Suprapubic skin (tissue), 4 donors: ENCODE measurements around the gene PDE4D. TPM values are rescaled to one million over a fixed set of nuclear protein-coding genes. Genes with fewer than 3 reads are reported as not detected.

Source experiments
- DNase-seq, 2 donors: peaks; one replicate each; pipeline ENCODE4 v3.0.0-alpha.2; 2019; ENCODE audit warnings: low spot score in 2 of 2
- H3K27ac ChIP-seq: fragments of 200-600 bp; sonication (generic); one replicate; pipeline ENCODE4 v1.5.1; 2019
- H3K27me3 ChIP-seq: fragments of 200-600 bp; sonication (generic); one replicate; pipeline ENCODE4 v1.5.1; 2019
- H3K36me3 ChIP-seq: fragments of 200-600 bp; sonication (generic); one replicate; pipeline ENCODE4 v1.5.1; 2019
- H3K4me1 ChIP-seq: fragments of 200-600 bp; sonication (generic); one replicate; pipeline ENCODE4 v1.5.1; 2019
- H3K4me3 ChIP-seq: fragments of 200-600 bp; sonication (generic); one replicate; pipeline ENCODE4 v1.5.1; 2019; ENCODE audit warnings: mild to moderate bottlenecking
- H3K9me3 ChIP-seq: fragments of 200-600 bp; sonication (generic); one replicate; pipeline ENCODE4 v1.5.1; 2019
- CTCF ChIP-seq, 2 donors: fragments of 200-600 bp in 1 of 2; fragments of 450-650 bp in 1 of 2; sonication (generic) in 1 of 2; IDR thresholded peaks; one replicate each; pipeline ENCODE4 v1.5.1; 2016 to 2019; ENCODE audit warnings: antibody characterized with exemption in 2 of 2, mild to moderate bottlenecking in 1 of 2, moderate library complexity in 1 of 2
- EP300 ChIP-seq: sonication (generic); formaldehyde crosslinking; IDR thresholded peaks from one replicate; pipeline ENCODE4 v1.6.1; 2017; ENCODE audit warnings: antibody characterized with exemption
- POLR2A ChIP-seq, 2 donors: fragments of 450-650 bp; IDR thresholded peaks; one replicate each; pipeline ENCODE4 v1.6.1; 2017; ENCODE audit warnings: antibody characterized with exemption in 2 of 2, mild to moderate bottlenecking in 2 of 2, moderate library complexity in 2 of 2
- POLR2AphosphoS5 ChIP-seq, 3 donors: sonication (generic); formaldehyde crosslinking; IDR thresholded peaks; one replicate each; pipeline ENCODE4 v1.6.1; 2017; ENCODE audit warnings: antibody characterized with exemption in 3 of 3
- WGBS: methylation state at CpG from one replicate; pipeline ENCODE4 v1.1.5; 2018; 5-methylcytosine and 5-hydroxymethylcytosine counted together
- total RNA-seq, 4 donors: library from RNA; depleted of rRNA; stranded (reverse); fragments of >200 nt; gene quantifications; one replicate each; pipeline ENCODE4 v1.1.0, GENCODE V29; 2016

Gene PDE4D
- total RNA-seq, 4 donors from 2014 or later = 26.8 to 57.2 (median 29.9) TPM

GRCh38 chr5:58985759-58986158 is 907.8 kb downstream of the PDE4D start:
- H3K4me3 ChIP-seq = no peak overlapping the region
- H3K27ac ChIP-seq = no peak overlapping the region
- no peaks in the 10 kb centered on the region for H3K27me3 ChIP-seq
- WGBS = 73% methylated on average over 4 of the region's 4 CpGs
- H3K9me3 ChIP-seq = no peaks in the 10 kb centered on the region
- H3K4me1 ChIP-seq = no peaks in the 10 kb centered on the region
- no peaks in the 10 kb centered on the region for H3K36me3 ChIP-seq
- DNase-seq = no peak
- TF ChIP-seq EP300 (no peak), CTCF (IDR thresholded peaks at IDR 0.05) (no peak), POLR2A (IDR thresholded peaks at IDR 0.05) (no peak)

- DNase-seq = no peak
- Histone ChIP-seq H3K27me3 (no peaks in the 10 kb centered on the region), H3K27ac (no peak overlapping the region), H3K4me3 (no peak overlapping the region), H3K36me3 (no peaks in the 10 kb centered on the region), H3K4me1 (no peaks in the 10 kb centered on the region), H3K9me3 (no peaks in the 10 kb centered on the region)
- no peak for TF ChIP-seq EP300
- no peak for TF ChIP-seq POLR2AphosphoS5 (IDR thresholded peaks at IDR 0.05)
- no peak for TF ChIP-seq POLR2A (IDR thresholded peaks at IDR 0.05)
- TF ChIP-seq CTCF (IDR thresholded peaks at IDR 0.05) = no peak
- WGBS = 81% methylated on average over 4 of the region's 4 CpGs
These were observed 908.2 kb downstream of the PDE4D start for GRCh38 chr5:58985311-58985710.

GRCh38 chr5:58983526-58984452 is 909.7 kb downstream of the PDE4D start:
- no peaks in the 10 kb centered on the region for H3K36me3 ChIP-seq
- H3K27me3 ChIP-seq = no peaks in the 10 kb centered on the region
- H3K9me3 ChIP-seq = no peaks in the 10 kb centered on the region
- H3K4me3 ChIP-seq = no peak overlapping the region
- no peaks in the 10 kb centered on the region for H3K4me1 ChIP-seq
- no peak overlapping the region for H3K27ac ChIP-seq
- DNase-seq = no peak
- no peak for TF ChIP-seq POLR2A (IDR thresholded peaks at IDR 0.05)
- TF ChIP-seq CTCF (IDR thresholded peaks at IDR 0.05) = no peak
- TF ChIP-seq POLR2AphosphoS5 (IDR thresholded peaks at IDR 0.05) = no peak
- TF ChIP-seq EP300 = no peak

- DNase-seq = no peak
- no peaks in the 10 kb centered on the region for H3K27me3 ChIP-seq
- peaks cover 9% of the 10 kb centered on the region for H3K36me3 ChIP-seq
- no peaks in the 10 kb centered on the region for H3K9me3 ChIP-seq
- no peaks in the 10 kb centered on the region for H3K4me1 ChIP-seq
- H3K27ac ChIP-seq = no peak overlapping the region
- H3K4me3 ChIP-seq = no peak overlapping the region
- TF ChIP-seq POLR2A (IDR thresholded peaks at IDR 0.05) = no peak
- TF ChIP-seq POLR2AphosphoS5 (IDR thresholded peaks at IDR 0.05) = no peak
- TF ChIP-seq CTCF (IDR thresholded peaks at IDR 0.05) = no peak
- TF ChIP-seq EP300 = no peak
- 95% methylated on average over 2 of the region's 2 CpGs for WGBS
These were observed 912.6 kb downstream of the PDE4D start for GRCh38 chr5:58980890-58981289.

GRCh38 chr5:58979090-58979489 is 914.4 kb downstream of the PDE4D start:
- H3K27me3 ChIP-seq = no peaks in the 10 kb centered on the region
- no peaks in the 10 kb centered on the region for H3K4me1 ChIP-seq
- peaks cover 27% of the 10 kb centered on the region for H3K36me3 ChIP-seq
- no peak overlapping the region for H3K4me3 ChIP-seq
- no peak for DNase-seq
- no peaks in the 10 kb centered on the region for H3K9me3 ChIP-seq
- no peak overlapping the region for H3K27ac ChIP-seq
- TF ChIP-seq EP300 (no peak), CTCF (IDR thresholded peaks at IDR 0.05) (no peak), POLR2A (IDR thresholded peaks at IDR 0.05) (no peak), POLR2AphosphoS5 (IDR thresholded peaks at IDR 0.05) (no peak)
